ENCODE results near the gene LIG1.
"Not testable (repeated sequence)": the region's sequence is repeated elsewhere in the genome, so short reads cannot be mapped to it uniquely, and the experiment has no call there.

The LIG1 gene

GRCh38 chr19:48121909-48122371 is 48.2 kb downstream of the LIG1 start:
- peak; percentile 21 for DNase-seq (ENCODE audit: low spot score)

GRCh38 chr19:48121066-48121465 is 49.1 kb downstream of the LIG1 start:
- no peak for DNase-seq (ENCODE audit: low spot score)

GRCh38 chr19:48120505-48120904 is 49.6 kb downstream of the LIG1 start:
- DNase-seq (ENCODE audit: low spot score) = no peak

- DNase-seq (ENCODE audit: low spot score) = no peak
These were observed 52.0 kb downstream of the LIG1 start for GRCh38 chr19:48118131-48118517.

GRCh38 chr19:48117515-48118130 is 52.5 kb downstream of the LIG1 start:
- DNase-seq (ENCODE audit: low spot score) = no peak

- DNase-seq (ENCODE audit: low spot score) = no peak
These were observed 56.8 kb downstream of the LIG1 start for GRCh38 chr19:48113190-48113917.

- DNase-seq (ENCODE audit: low spot score) = no peak
These were observed 58.9 kb downstream of the LIG1 start for GRCh38 chr19:48111280-48111679.

GRCh38 chr19:48110350-48110966 is 59.7 kb downstream of the LIG1 start, which contains the start of gene PLA2G4C:
Gene PLA2G4C (minus strand): TSS chr19:48110817. CDS start chr19:48106529, 4,288 bp downstream.
- peak; percentile 93 for DNase-seq (ENCODE audit: low spot score)

GRCh38 chr19:48108997-48109782 is 61.0 kb downstream of the LIG1 start:
- no peak for DNase-seq (ENCODE audit: low spot score)

- no peak for DNase-seq (ENCODE audit: low spot score)
These were observed 66.2 kb downstream of the LIG1 start for GRCh38 chr19:48103922-48104321.

GRCh38 chr19:48102870-48103751 is 67.0 kb downstream of the LIG1 start:
- DNase-seq (ENCODE audit: low spot score) = no peak

- no peak for DNase-seq (ENCODE audit: low spot score)
These were observed 74.5 kb downstream of the LIG1 start for GRCh38 chr19:48095612-48096175.

GRCh38 chr19:48094855-48095203 is 75.3 kb downstream of the LIG1 start:
- DNase-seq (ENCODE audit: low spot score) = no peak

- no peak for DNase-seq (ENCODE audit: low spot score)
These were observed 75.9 kb downstream of the LIG1 start for GRCh38 chr19:48094129-48094854.

- not testable (repeated sequence) for DNase-seq (ENCODE audit: low spot score)
These were observed 78.9 kb downstream of the LIG1 start for GRCh38 chr19:48091111-48091718.

- DNase-seq (ENCODE audit: low spot score) = peak; percentile 35
These were observed 79.8 kb downstream of the LIG1 start for GRCh38 chr19:48090281-48090802.

GRCh38 chr19:48088991-48089390 is 81.2 kb downstream of the LIG1 start:
- DNase-seq (ENCODE audit: low spot score) = not testable (repeated sequence)

GRCh38 chr19:48085904-48086864 is 84.0 kb downstream of the LIG1 start:
- peak; percentile 80 for DNase-seq (ENCODE audit: low spot score)

All from Ammon's horn (tissue), 1 donor.